NCI-H2107 (cell line): ENCODE results near the gene MESD.

Source experiments
- DNase-seq: peaks from one replicate; lab custom pipeline; 2025; lab: John Stamatoyannopoulos, UW

MESD gene

DNA sequence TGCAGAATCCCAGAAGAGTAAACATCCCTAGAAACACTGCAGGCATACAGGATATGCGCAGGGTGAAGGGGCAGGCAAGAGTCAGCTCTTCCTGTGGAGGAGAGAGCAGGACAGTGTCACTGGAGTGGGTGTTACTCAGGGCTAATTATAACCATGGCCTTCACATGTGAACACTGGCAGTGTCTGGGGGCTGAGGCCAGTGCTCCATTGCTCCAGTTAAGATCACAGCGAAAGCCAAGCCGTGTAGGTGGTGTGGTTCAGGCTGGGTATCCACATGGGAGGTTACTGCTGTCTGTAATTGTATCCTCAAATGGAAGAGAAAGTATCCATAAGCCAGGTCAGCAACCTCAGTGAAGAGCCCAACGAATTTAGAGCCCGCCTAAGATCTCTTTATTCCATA lies 84.6 kb downstream of the MESD start:
- no peak for DNase-seq

DNA sequence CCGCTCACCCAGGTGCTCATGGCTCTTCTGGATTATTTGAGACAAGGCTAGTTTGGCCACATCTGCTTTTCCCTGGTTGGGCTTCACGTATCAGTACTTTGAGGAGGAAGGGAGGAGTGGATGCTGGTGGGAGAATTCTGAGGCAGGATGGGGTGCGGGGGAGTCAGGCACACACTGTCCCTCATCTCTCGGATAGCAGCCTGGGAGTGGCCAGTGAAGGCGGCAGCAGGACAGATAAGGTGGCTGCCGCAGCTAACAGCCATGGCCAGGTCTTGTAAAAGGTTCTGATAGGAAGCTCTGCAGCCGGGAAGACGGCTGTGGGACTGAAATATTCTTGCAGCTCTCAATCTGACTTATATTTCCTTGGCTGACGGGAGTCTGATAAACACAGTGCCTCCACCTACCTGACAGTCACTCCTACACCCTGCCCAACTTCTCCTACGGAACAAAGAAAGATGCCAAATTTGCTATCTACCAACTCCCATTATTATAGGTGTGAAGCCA lies 87.3 kb downstream of the MESD start:
- DNase-seq = no peak

DNA sequence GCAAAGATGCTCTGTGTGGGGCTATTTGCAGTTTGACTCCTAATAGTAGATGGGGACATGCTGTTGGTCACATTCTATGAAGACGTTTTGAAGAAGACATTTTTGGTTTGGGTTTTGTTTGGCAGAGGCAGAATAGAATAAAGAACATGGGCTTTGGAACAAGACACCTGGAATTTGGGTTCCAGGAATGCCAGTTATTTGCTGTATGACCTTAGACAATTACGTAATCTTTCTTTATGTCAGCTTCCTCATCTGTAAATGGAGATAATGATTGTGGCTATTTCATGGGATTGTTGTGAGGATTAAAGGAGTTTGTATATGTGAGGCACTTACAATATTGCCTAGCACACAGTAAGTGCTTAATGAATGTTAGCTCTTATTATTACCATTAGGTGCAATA lies 91.6 kb downstream of the MESD start:
- DNase-seq = no peak
